SK-N-SH treated with all-trans-retinoic acid at 6 μM for 48 hours (cell line): ENCODE data around the gene CPVL.

ENCODE experiments used
- ARNTL ChIP-seq: fragments of 450-650 bp; formaldehyde crosslinking; IDR thresholded peaks from 2 replicates; pipeline ENCODE4 v1.5.0; 2020; ENCODE audit warnings: low read depth, mild to moderate bottlenecking, moderate library complexity, borderline replicate concordance
- CREB5 ChIP-seq: fragments of 250-450 bp; sonication (Bioruptor Pico); IDR thresholded peaks from 2 replicates; pipeline ENCODE4 v1.5.1; 2020; ENCODE audit warnings: low read depth, mild to moderate bottlenecking, moderate library complexity
- GLIS3 ChIP-seq: fragments of 250-450 bp; sonication (Bioruptor Pico); IDR thresholded peaks from 2 replicates; pipeline ENCODE4 v1.5.0; 2020; ENCODE audit warnings: mild to moderate bottlenecking, moderate library complexity
- ISL1 ChIP-seq: fragments of 250-450 bp; sonication (Bioruptor Pico); IDR thresholded peaks from 2 replicates; pipeline ENCODE4 v2.1.2; 2022; ENCODE audit warnings: mild to moderate bottlenecking, moderate library complexity
- POU6F1 ChIP-seq: fragments of 250-450 bp; sonication (Bioruptor Pico); IDR thresholded peaks from 2 replicates; pipeline ENCODE4 v1.8.0; 2021; ENCODE audit warnings: low read depth, mild to moderate bottlenecking, moderate library complexity, borderline replicate concordance
- PPARA ChIP-seq: fragments of 250-450 bp; sonication (Bioruptor Pico); IDR thresholded peaks from 2 replicates; pipeline ENCODE4 v1.5.0; 2020; ENCODE audit warnings: mild to moderate bottlenecking, borderline replicate concordance
- RARB ChIP-seq: fragments of 250-450 bp; sonication (Bioruptor Pico); IDR thresholded peaks from 2 replicates; pipeline ENCODE4 v1.8.0; 2021; ENCODE audit warnings: mild to moderate bottlenecking, moderate library complexity
- TCF4 ChIP-seq: fragments of 250-450 bp; sonication (Bioruptor Pico); IDR thresholded peaks from 2 replicates; pipeline ENCODE4 v1.8.0; 2021; ENCODE audit warnings: mild to moderate bottlenecking, moderate library complexity, borderline replicate concordance
- ZC3H10 ChIP-seq: fragments of 250-450 bp; sonication (Bioruptor Pico); IDR thresholded peaks from 2 replicates; pipeline ENCODE4 v1.5.1; 2021; ENCODE audit warnings: mild to moderate bottlenecking, moderate library complexity
- ZFP3 ChIP-seq: fragments of 250-450 bp; sonication (Bioruptor Pico); IDR thresholded peaks from 2 replicates; pipeline ENCODE4 v1.5.0; 2020; ENCODE audit warnings: mild to moderate bottlenecking, moderate library complexity
- ZNF565 ChIP-seq: fragments of 450-650 bp; formaldehyde crosslinking; conservative IDR thresholded peaks from 2 replicates; pipeline ENCODE4 v1.5.0; 2020; ENCODE audit warnings: low read depth, mild to moderate bottlenecking, moderate library complexity
- ZNF70 ChIP-seq: fragments of 450-650 bp; formaldehyde crosslinking; IDR thresholded peaks from 2 replicates; pipeline ENCODE4 v1.5.0; 2020; ENCODE audit warnings: mild to moderate bottlenecking, moderate library complexity
- TF ChIP-seq, protein P1 (sequence below): fragments of 250-450 bp; sonication (Bioruptor Pico); IDR thresholded peaks from 2 replicates; pipeline ENCODE4 v1.8.0; 2020; ENCODE audit warnings: mild to moderate bottlenecking, moderate library complexity, borderline replicate concordance

- TF ChIP-seq RARB = no peak
- TF ChIP-seq CREB5 = no peak
- no peak for TF ChIP-seq POU6F1 (CRISPR knock-in tag)
- TF ChIP-seq ZNF70 (CRISPR knock-in tag) = no peak
- TF ChIP-seq ZNF565 (CRISPR knock-in tag) = no peak
- TF ChIP-seq, protein P1, sequence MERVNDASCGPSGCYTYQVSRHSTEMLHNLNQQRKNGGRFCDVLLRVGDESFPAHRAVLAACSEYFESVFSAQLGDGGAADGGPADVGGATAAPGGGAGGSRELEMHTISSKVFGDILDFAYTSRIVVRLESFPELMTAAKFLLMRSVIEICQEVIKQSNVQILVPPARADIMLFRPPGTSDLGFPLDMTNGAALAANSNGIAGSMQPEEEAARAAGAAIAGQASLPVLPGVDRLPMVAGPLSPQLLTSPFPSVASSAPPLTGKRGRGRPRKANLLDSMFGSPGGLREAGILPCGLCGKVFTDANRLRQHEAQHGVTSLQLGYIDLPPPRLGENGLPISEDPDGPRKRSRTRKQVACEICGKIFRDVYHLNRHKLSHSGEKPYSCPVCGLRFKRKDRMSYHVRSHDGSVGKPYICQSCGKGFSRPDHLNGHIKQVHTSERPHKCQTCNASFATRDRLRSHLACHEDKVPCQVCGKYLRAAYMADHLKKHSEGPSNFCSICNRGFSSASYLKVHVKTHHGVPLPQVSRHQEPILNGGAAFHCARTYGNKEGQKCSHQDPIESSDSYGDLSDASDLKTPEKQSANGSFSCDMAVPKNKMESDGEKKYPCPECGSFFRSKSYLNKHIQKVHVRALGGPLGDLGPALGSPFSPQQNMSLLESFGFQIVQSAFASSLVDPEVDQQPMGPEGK (CRISPR knock-in tag) = no peak
- TF ChIP-seq ZC3H10 (CRISPR knock-in tag) = no peak
- no peak for TF ChIP-seq GLIS3 (CRISPR knock-in tag)
- TF ChIP-seq ZFP3 (CRISPR knock-in tag) = no peak
- TF ChIP-seq ISL1 = no peak
- no peak for TF ChIP-seq TCF4
- TF ChIP-seq ARNTL (CRISPR knock-in tag) = no peak
- no peak for TF ChIP-seq PPARA (CRISPR knock-in tag)
These were observed 2.7 kb upstream of the CPVL start for GRCh38 chr7:29149036-29149435.
